ENCODE results near the gene ZNF618. TPM values are rescaled to one million over a fixed set of nuclear protein-coding genes. Genes with fewer than 3 reads are reported as not detected.

Gene ZNF618
- total RNA-seq, 1 donor from 2014 or later = 12.1 TPM

DNA sequence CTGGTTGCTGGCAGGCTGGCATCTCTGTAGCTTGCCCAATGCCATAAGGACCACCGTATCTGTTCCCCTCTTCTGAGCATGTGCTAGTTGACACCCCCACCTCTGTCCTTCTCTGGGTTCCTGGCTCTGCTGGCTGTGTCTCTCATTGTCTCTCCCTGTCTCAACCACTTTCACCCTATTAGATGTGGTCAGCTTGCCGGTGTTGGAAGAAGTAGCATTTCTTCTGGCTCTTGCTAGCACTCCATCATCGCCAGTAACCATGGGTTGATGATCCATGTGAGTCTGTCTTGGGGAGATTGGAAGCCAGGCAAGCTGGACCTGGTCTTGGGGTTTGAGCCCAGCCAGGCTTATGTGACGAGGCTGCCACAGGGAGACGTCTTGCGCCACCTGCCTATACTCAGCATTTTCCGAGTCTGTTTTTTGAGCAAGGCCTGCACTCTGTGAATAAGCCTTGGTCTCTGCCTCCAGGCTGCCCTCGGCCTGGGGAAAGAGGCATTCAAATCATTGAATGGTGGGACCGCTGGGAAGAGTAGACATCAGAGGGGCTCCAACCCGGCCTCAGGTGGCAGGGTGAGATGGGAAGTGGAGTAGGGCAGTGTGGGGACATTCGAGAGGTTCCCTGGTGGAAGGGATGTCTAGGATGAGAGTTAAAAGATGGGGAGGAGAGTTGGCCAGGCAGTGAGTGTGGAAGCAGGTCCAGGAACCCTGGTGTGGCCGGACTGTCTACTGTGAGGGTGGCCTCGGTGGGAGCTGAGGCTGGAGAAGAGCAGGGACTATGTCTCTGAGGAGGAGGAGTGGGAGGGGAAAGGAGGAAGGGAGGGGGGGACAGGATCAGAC lies 74.3 kb downstream of the ZNF618 start:
- Histone ChIP-seq H3K27me3 (ENCODE audit: control insufficient read depth, insufficient read depth, low read length) (no peaks in the 10 kb centered on the region), H3K4me3 (ENCODE audit: low read depth, low read length) (no peak overlapping the region), H3K36me3 (ENCODE audit: control insufficient read depth, insufficient read depth, low read length) (peaks cover 1% of the 10 kb centered on the region)
- TF ChIP-seq, protein P1, sequence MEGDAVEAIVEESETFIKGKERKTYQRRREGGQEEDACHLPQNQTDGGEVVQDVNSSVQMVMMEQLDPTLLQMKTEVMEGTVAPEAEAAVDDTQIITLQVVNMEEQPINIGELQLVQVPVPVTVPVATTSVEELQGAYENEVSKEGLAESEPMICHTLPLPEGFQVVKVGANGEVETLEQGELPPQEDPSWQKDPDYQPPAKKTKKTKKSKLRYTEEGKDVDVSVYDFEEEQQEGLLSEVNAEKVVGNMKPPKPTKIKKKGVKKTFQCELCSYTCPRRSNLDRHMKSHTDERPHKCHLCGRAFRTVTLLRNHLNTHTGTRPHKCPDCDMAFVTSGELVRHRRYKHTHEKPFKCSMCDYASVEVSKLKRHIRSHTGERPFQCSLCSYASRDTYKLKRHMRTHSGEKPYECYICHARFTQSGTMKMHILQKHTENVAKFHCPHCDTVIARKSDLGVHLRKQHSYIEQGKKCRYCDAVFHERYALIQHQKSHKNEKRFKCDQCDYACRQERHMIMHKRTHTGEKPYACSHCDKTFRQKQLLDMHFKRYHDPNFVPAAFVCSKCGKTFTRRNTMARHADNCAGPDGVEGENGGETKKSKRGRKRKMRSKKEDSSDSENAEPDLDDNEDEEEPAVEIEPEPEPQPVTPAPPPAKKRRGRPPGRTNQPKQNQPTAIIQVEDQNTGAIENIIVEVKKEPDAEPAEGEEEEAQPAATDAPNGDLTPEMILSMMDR (IDR thresholded peaks at IDR 0.05; ENCODE audit: insufficient read depth, low read length, poor library complexity, severe bottlenecking) = no peak
- no peak for DNase-seq (ENCODE audit: low read depth)

DNA sequence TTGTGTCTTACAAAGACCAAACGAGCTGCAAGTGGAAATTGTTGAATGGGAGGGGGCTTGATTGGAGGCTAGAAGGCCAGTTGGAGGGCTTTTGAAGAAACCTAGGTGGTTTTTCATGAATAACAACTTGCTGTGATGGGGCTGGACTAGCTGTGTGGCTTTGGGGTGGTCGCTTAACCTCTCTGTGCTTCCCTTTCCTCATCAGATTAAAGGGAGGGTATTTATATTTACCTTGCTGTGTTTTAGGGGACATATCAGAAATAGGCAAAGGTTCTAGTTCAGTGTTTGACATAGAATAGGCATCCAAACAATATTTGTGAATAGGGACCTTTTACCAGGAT lies 74.9 kb downstream of the ZNF618 start:
- TF ChIP-seq, protein P1 (IDR thresholded peaks at IDR 0.05; ENCODE audit: insufficient read depth, low read length, poor library complexity, severe bottlenecking) = no peak
- no peaks in the 10 kb centered on the region for H3K27me3 ChIP-seq (ENCODE audit: control insufficient read depth, insufficient read depth, low read length)
- DNase-seq (ENCODE audit: low read depth) = no peak
- H3K36me3 ChIP-seq (ENCODE audit: control insufficient read depth, insufficient read depth, low read length) = peaks cover 1% of the 10 kb centered on the region
- H3K4me3 ChIP-seq (ENCODE audit: low read depth, low read length) = no peak overlapping the region

DNA sequence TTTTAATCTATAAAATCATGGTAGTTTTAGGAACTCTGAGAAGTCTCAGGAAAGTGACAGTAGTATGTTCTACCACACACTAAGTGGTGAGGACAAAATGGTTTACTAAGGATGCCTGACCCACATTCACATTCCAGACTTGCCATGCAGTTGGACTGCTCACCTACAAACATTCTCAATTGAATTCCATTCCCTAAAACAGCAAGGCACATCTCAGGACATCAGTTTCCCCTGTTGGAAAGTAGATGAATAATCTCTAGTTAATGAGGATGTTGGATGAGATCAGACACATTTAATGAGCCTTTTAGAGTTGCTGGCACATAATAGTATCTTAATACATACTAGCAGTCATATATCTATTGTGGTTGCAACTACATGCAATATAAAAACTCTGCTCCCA lies 76.6 kb downstream of the ZNF618 start:
- TF ChIP-seq, protein P1 (IDR thresholded peaks at IDR 0.05; ENCODE audit: insufficient read depth, low read length, poor library complexity, severe bottlenecking) = no peak
- H3K4me3 ChIP-seq (ENCODE audit: low read depth, low read length) = no peak overlapping the region
- DNase-seq (ENCODE audit: low read depth) = no peak
- H3K36me3 ChIP-seq (ENCODE audit: control insufficient read depth, insufficient read depth, low read length) = no peaks in the 10 kb centered on the region
- no peaks in the 10 kb centered on the region for H3K27me3 ChIP-seq (ENCODE audit: control insufficient read depth, insufficient read depth, low read length)

DNA sequence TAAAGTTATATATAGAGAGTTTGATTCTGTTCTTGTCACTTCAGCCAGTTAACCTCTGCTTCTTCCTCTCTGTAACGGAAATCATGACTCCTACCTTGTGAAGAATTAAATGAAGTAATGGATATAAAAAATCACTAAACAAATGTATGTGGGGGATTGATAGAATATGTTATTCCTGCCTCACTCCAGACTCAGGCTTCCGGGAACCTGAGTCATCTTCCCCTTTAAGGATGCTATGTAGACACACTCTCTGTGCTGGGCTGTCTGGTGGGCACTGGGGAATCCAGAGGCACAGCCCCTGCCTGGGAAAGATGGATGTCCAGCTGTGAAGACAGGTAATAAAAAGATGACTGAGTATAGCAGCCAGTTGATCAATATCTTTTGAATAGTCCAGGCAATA lies 77.4 kb downstream of the ZNF618 start:
- Histone ChIP-seq H3K27me3 (ENCODE audit: control insufficient read depth, insufficient read depth, low read length) (no peaks in the 10 kb centered on the region), H3K36me3 (ENCODE audit: control insufficient read depth, insufficient read depth, low read length) (no peaks in the 10 kb centered on the region), H3K4me3 (ENCODE audit: low read depth, low read length) (no peak overlapping the region)
- TF ChIP-seq, protein P1 (IDR thresholded peaks at IDR 0.05; ENCODE audit: insufficient read depth, low read length, poor library complexity, severe bottlenecking) = no peak
- DNase-seq (ENCODE audit: low read depth) = no peak

DNA sequence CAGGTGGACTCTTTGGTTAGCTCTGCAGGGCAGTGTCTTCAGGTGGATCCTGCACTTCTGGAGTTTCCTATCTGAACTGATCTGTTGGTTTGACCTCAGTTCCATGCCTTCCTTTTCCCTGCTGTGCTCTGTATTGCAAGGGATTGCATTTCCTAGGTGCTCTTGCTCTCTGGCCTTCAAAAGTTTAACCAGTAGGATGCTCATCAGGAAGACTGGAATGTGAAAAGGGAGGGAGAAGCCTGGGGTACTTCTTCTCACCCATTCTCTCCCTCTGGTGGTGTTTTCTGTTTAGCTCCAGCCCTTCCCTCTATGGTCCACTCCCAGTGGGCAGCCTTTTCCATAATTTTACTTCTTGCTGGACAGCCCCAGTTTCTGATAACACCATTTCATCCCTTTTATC lies 78.5 kb downstream of the ZNF618 start:
- no peak for DNase-seq (ENCODE audit: low read depth)
- Histone ChIP-seq H3K36me3 (ENCODE audit: control insufficient read depth, insufficient read depth, low read length) (no peaks in the 10 kb centered on the region), H3K27me3 (ENCODE audit: control insufficient read depth, insufficient read depth, low read length) (no peaks in the 10 kb centered on the region), H3K4me3 (ENCODE audit: low read depth, low read length) (no peak overlapping the region)
- TF ChIP-seq, protein P1 (IDR thresholded peaks at IDR 0.05; ENCODE audit: insufficient read depth, low read length, poor library complexity, severe bottlenecking) = no peak

Measured in kidney epithelial cell (primary cell).